ENCODE measurements around the gene KLHDC1. TPM values are rescaled to one million over a fixed set of nuclear protein-coding genes. Genes with fewer than 3 reads are reported as not detected.

The KLHDC1 gene
- total and polyA plus RNA-seq, 9 of the 15 experiments (the other 6 are each of a cell fraction or from before 2014, with no cell fraction given) = 0.08 to 0.41 (median 0.18) TPM

DNA sequence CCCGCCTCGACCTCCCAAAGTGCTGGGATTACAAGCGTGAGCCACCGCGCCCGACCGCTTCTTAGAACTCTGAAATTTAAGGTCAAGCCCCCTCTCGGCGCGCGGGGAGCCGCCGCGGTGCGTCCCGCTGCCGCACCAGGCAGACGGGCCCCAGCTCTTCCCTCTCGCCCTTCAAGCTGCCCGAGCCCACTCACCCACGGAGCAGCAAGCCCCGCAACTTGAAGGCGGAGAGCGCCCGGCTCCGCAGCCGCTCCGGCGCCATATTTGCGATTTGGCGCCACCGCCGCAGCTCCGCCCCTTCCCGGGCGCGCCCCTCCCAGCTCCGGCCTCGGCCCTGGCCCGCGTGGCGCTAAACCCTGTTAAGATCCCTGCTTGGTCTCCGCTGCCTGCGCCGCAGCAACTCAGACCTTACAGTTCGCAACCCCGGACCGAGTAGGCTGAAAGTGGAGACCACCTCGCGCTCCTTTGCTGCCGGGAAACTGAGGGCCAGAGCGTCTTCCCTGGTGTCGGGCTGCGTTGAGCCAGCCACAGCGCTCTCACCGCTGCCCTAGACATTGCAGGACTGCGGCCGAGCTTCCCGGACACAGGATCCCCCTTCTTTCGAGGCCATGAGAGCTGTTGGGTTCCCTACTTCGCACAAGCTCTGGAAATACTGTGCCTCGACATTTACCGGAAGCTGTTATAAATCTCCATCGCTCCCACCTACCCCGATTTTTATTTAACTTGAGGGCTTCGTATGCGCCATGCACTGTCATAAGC lies 4.8 kb upstream of the KLHDC1 start, which contains the start of gene POLE2 (continued):
- TF ChIP-seq BRD9 (IDR thresholded peaks at IDR 0.05; ENCODE audit: low read depth, partially characterized antibody) (peak; percentile 23), ZNF146 (CRISPR knock-in tag; IDR thresholded peaks at IDR 0.05; ENCODE audit: unreplicated experiment) (no peak), COPS2 (conservative IDR thresholded peaks at IDR 0.05) (no peak), NFXL1 (CRISPR knock-in tag; IDR thresholded peaks at IDR 0.05) (no peak), SRSF3 (IDR thresholded peaks at IDR 0.05; ENCODE audit: insufficient read depth, low read length) (no peak), MEIS2 (IDR thresholded peaks at IDR 0.05; ENCODE audit: partially characterized antibody) (no peak), TARDBP (IDR thresholded peaks at IDR 0.05) (no peak), ZNF77 (CRISPR knock-in tag; IDR thresholded peaks at IDR 0.05) (no peak), SOX6 (IDR thresholded peaks at IDR 0.05) (no peak), DDX20 (tag; IDR thresholded peaks at IDR 0.05; ENCODE audit: low read depth) (no peak), ZNF212 (CRISPR knock-in tag; IDR thresholded peaks at IDR 0.05) (no peak), ARID4B (CRISPR knock-in tag; IDR thresholded peaks at IDR 0.05) (peak; percentile 44), ZSCAN32 (CRISPR knock-in tag; IDR thresholded peaks at IDR 0.05) (no peak), NFYB (IDR thresholded peaks at IDR 0.05; ENCODE audit: extremely low read depth, insufficient read length) (no peak), HSF4 (CRISPR knock-in tag; IDR thresholded peaks at IDR 0.05; ENCODE audit: borderline replicate concordance) (no peak), KDM2B (CRISPR knock-in tag; IDR thresholded peaks at IDR 0.05) (no peak), KDM5B (IDR thresholded peaks at IDR 0.05; ENCODE audit: insufficient replicate concordance, low read depth, low read length) (peak; percentile 84), TOE1 (IDR thresholded peaks at IDR 0.05; ENCODE audit: borderline replicate concordance) (0 out of 2 replicates have a peak, but pooled peaks have one; percentile 30), TOE1 (CRISPR knock-in tag; IDR thresholded peaks at IDR 0.05; ENCODE audit: borderline replicate concordance, low read depth) (no peak)
- TF ChIP-seq, protein P1, sequence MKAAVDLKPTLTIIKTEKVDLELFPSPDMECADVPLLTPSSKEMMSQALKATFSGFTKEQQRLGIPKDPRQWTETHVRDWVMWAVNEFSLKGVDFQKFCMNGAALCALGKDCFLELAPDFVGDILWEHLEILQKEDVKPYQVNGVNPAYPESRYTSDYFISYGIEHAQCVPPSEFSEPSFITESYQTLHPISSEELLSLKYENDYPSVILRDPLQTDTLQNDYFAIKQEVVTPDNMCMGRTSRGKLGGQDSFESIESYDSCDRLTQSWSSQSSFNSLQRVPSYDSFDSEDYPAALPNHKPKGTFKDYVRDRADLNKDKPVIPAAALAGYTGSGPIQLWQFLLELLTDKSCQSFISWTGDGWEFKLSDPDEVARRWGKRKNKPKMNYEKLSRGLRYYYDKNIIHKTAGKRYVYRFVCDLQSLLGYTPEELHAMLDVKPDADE (conservative IDR thresholded peaks at IDR 0.05; ENCODE audit: control insufficient read depth, low read depth, low read length) = peak; percentile 60
- TF ChIP-seq, protein P2, sequence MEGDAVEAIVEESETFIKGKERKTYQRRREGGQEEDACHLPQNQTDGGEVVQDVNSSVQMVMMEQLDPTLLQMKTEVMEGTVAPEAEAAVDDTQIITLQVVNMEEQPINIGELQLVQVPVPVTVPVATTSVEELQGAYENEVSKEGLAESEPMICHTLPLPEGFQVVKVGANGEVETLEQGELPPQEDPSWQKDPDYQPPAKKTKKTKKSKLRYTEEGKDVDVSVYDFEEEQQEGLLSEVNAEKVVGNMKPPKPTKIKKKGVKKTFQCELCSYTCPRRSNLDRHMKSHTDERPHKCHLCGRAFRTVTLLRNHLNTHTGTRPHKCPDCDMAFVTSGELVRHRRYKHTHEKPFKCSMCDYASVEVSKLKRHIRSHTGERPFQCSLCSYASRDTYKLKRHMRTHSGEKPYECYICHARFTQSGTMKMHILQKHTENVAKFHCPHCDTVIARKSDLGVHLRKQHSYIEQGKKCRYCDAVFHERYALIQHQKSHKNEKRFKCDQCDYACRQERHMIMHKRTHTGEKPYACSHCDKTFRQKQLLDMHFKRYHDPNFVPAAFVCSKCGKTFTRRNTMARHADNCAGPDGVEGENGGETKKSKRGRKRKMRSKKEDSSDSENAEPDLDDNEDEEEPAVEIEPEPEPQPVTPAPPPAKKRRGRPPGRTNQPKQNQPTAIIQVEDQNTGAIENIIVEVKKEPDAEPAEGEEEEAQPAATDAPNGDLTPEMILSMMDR (IDR thresholded peaks at IDR 0.05 in 2 of 3, conservative IDR thresholded peaks at IDR 0.05 in 1 of 3; ENCODE audit: insufficient read depth in 2 of 3, low read depth in 1 of 3, low read length in 3 of 3) = no peak; a peak in 1 of 6 replicates

Data from K562 (cell line).